CD4-positive, alpha-beta memory T cell (primary cell): ENCODE measurements around the gene BTG4. TPM values are rescaled to one million over a fixed set of nuclear protein-coding genes. Genes with fewer than 3 reads are reported as not detected.

Experiments
- CTCF ChIA-PET: fragments of 350-600 bp; sonication (Branson Sonifier 250); formaldehyde crosslinking; loops from one replicate; lab custom pipeline; 2021; ENCODE audit warnings: inconsistent platforms; ENCODE audit not compliant: partially characterized antibody; lab: Charles Lee
- POLR2A ChIA-PET: fragments of 350-600 bp; sonication (Branson Sonifier 250); formaldehyde crosslinking; loops from one replicate; lab custom pipeline; 2021; ENCODE audit not compliant: partially characterized antibody; lab: Charles Lee
- DNase-seq, 5 donors: peaks; one replicate each; pipeline versions ENCODE4 v3.0.0 to v3.0.0-alpha.2; 2020 to 2022; ENCODE audit warnings: mixed read lengths in 1 of 5
- H3K27ac ChIP-seq: one replicate; pipeline ENCODE4 v1.7.0; 2013; ENCODE audit warnings: low read depth, low read length
- H3K27me3 ChIP-seq: 2 replicates; pipeline ENCODE4 v1.7.0; 2013; ENCODE audit warnings: mild to moderate bottlenecking, low read length, moderate library complexity; ENCODE audit not compliant: insufficient read depth
- H3K36me3 ChIP-seq: 2 replicates; pipeline ENCODE4 v1.7.0; 2013; ENCODE audit warnings: mild to moderate bottlenecking, low read length, moderate library complexity; ENCODE audit not compliant: insufficient read depth
- H3K4me1 ChIP-seq: 2 replicates; pipeline ENCODE4 v1.7.0; 2013; ENCODE audit warnings: mild to moderate bottlenecking, low read length, moderate library complexity; ENCODE audit not compliant: insufficient read depth
- H3K4me3 ChIP-seq, 2 donors: one replicate each; pipeline ENCODE4 v1.7.0; 2013; ENCODE audit warnings: low read length in 2 of 2, mild to moderate bottlenecking in 1 of 2
- H3K9me3 ChIP-seq, 2 donors: one replicate each; pipeline ENCODE4 v1.7.0; 2013; ENCODE audit warnings: low read length in 2 of 2, control low read depth in 1 of 2; ENCODE audit not compliant: control insufficient read depth in 1 of 2
- H3K27ac Mint-ChIP-seq, 7 donors: one replicate each; pipeline ENCODE4 v1.8.0; 2020 to 2021; ENCODE audit warnings: mixed read lengths in 7 of 7, mild to moderate bottlenecking in 6 of 7, inconsistent platforms in 3 of 7, moderate library complexity in 3 of 7
- H3K27me3 Mint-ChIP-seq, 2 donors: one replicate each; pipeline ENCODE4 v1.8.0; 2020 to 2021; ENCODE audit warnings: mixed read lengths in 2 of 2
- H3K36me3 Mint-ChIP-seq, 2 donors: one replicate each; pipeline ENCODE4 v1.8.0; 2020 to 2021; ENCODE audit warnings: mixed read lengths in 2 of 2, inconsistent platforms in 1 of 2, mild to moderate bottlenecking in 1 of 2
- H3K4me1 Mint-ChIP-seq, 4 donors: one replicate each; pipeline ENCODE4 v1.8.0; 2020 to 2021; ENCODE audit warnings: mixed read lengths in 4 of 4, mild to moderate bottlenecking in 1 of 4
- H3K4me3 Mint-ChIP-seq, 8 donors: one replicate each; pipeline ENCODE4 v1.8.0; 2020 to 2021; ENCODE audit warnings: mixed read lengths in 8 of 8, mild to moderate bottlenecking in 7 of 8, moderate library complexity in 6 of 8, inconsistent platforms in 3 of 8
- H3K9me3 Mint-ChIP-seq, 8 donors: one replicate each; pipeline ENCODE4 v1.8.0; 2020 to 2021; ENCODE audit warnings: mixed read lengths in 8 of 8, mild to moderate bottlenecking in 5 of 8, inconsistent platforms in 3 of 8, moderate library complexity in 1 of 8
- intact Hi-C: fragments of 100-400 bp; cut with micrococcal nuclease; formaldehyde crosslinking; loops from one replicate; pipeline ENCODE4 v1.15.1; 2023
- polyA plus RNA-seq, 2 donors: library from polyadenylated mRNA; unstranded; fragments of 300-500 nt; fragmentation: Illumina TruSeq; gene quantifications; one replicate each; pipeline ENCODE4 v1.2.3, GENCODE V29; 2021
- total RNA-seq, 2 experiments: library from RNA; stranded (reverse); gene quantifications; one replicate each; pipeline ENCODE4 v1.2.3, GENCODE V29; 2021

Gene BTG4
- total and polyA plus RNA-seq, 4 experiments from 2014 or later = not detected

DNA sequence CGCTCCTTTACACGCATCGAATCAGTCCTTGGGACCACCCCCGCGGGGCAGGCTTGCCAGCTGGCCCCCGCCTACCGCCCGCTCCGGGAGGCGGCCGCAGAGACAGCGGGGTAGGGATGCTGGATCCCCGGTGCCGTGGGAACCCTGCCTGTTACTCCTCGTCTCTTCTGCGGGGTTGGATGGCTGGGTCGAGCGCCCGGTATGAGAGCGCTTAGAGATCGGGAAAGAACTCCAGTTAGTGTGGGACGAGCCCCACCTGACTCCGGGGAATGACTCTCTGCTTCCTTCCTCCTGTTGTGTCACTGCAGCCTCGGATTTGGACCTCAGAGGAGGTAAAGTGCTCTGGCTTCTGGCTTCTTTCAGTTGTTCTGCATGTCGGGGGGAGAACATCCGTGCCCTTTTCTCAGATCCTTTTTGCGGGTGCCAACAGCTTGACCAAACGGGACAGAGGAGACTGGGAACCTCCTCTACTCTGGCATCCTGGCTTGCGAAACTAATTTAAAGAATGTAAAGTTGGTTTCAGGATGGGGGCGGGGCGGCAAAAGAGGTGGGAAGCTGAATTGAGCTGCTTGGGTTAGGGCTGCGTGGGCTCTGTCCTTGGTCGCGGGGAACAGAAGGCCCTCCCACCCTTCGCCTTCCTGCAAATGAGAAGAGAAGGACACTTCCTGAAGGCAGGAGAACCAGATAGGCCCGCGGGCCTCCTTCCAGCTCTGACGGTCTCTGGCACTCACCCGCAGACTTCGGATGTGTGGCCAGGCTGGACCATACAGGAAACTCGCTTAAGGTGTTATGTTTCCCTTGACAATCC lies 29.3 kb upstream of the BTG4 start:
- peaks cover 0 to 3% (median 0%) of the 10 kb centered on the region in 8 donors for H3K9me3 Mint-ChIP-seq
- peaks cover 51 to 65% of the 10 kb centered on the region in 2 donors for H3K27me3 Mint-ChIP-seq
- H3K27ac Mint-ChIP-seq = peak overlapping the region in 2 of 7 donors; percentile 29 to 67
- H3K4me1 Mint-ChIP-seq = peaks cover 5 to 18% (median 10%) of the 10 kb centered on the region in 4 donors
- ChIA-PET CTCF (no interaction called here), POLR2A (no interaction called here)
- intact Hi-C loops = no loop called here
- Histone ChIP-seq H3K27ac (no peak overlapping the region), H3K27me3 (peaks cover 34% of the 10 kb centered on the region), H3K36me3 (no peaks in the 10 kb centered on the region), H3K4me1 (peaks cover 21% of the 10 kb centered on the region), H3K4me3 (peak overlapping the region in 1 of 2 donors; percentile 18), H3K9me3 (no peaks in the 10 kb centered on the region)
- peak overlapping the region; percentile 42 to 88 (median 76) for H3K4me3 Mint-ChIP-seq
- DNase-seq = no peak
- H3K36me3 Mint-ChIP-seq = no peaks in the 10 kb centered on the region

DNA sequence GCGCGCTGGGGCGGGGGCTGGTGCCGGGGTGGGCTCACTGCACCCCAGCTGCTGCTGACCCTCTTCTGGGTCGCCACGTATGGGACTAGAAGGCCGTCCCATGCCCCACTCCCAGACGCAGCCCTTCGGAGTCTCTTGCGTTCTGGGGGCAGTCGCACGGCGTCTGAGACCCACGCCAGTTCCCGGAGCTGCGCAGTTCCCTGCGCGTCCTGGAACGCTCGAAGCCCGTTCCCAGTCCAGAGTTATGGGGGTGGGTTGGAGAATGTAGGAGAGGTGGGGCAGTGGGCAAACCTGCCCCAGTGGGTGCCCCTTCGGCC lies 28.7 kb upstream of the BTG4 start:
- peaks cover 0 to 3% (median 0%) of the 10 kb centered on the region in 8 donors for H3K9me3 Mint-ChIP-seq
- intact Hi-C loops = no loop called here
- Histone ChIP-seq H3K27ac (no peak overlapping the region), H3K27me3 (peaks cover 34% of the 10 kb centered on the region), H3K4me1 (peaks cover 21% of the 10 kb centered on the region), H3K9me3 (no peaks in the 10 kb centered on the region), H3K4me3 (peak overlapping the region in 1 of 2 donors; percentile 18), H3K36me3 (no peaks in the 10 kb centered on the region)
- H3K27me3 Mint-ChIP-seq = peaks cover 54 to 67% of the 10 kb centered on the region in 2 donors
- no peak overlapping the region for H3K27ac Mint-ChIP-seq
- no peaks in the 10 kb centered on the region for H3K36me3 Mint-ChIP-seq
- peak overlapping the region in 5 of 8 donors; percentile 4 to 75 (median 11) for H3K4me3 Mint-ChIP-seq
- POLR2A ChIA-PET = no interaction called here
- DNase-seq = no peak
- H3K4me1 Mint-ChIP-seq = peaks cover 5 to 18% (median 10%) of the 10 kb centered on the region in 4 donors
- CTCF ChIA-PET = no interaction called here

DNA sequence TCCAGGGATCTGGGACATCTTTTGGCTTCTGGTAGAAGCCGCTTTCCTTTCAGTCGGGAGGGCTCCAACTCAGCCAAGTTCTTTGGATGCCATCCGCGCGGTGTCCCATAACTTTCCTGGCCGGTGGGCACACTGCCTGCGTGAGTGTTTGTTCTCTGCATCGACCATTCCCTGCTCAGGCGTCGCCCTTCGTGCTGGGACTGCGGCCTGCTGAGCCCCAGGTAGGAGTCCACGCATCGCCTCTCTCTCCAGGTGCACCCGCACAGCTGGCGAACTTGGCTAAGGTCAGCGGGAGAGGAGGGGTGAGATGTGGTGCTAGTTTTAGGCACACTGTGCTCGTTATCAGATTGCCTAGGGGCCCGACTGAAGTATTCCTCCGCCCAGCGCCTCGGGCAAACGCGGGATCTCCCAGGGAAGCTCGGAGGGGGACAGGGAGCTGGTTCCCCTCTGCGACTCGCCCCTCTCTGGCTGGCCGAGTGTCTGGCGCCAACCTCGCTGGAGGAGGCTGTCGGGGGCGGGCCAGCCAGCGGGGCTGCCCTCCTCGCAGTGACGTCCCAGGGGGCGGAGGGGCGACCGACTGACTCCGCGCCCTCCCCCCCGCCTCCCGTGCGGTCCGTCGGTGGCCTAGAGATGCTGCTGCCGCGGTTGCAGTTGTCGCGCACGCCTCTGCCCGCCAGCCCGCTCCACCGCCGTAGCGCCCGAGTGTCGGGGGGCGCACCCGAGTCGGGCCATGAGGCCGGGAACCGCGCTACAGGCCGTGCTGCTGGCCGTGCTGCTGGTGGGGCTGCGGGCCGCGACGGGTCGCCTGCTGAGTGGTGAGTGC lies 28.1 kb upstream of the BTG4 start, which contains the start of gene LAYN:
TSS of gene LAYN (plus strand) at position 607 of the 823 bp plus-strand sequence. CDS start at position 731, 124 bp downstream.
- Histone ChIP-seq H3K4me1 (peaks cover 21% of the 10 kb centered on the region), H3K27me3 (peaks cover 34% of the 10 kb centered on the region), H3K36me3 (no peaks in the 10 kb centered on the region), H3K27ac (no peak within 1 kb of the TSS), H3K4me3 (peak within 1 kb of the TSS in 1 of 2 donors; percentile 18), H3K9me3 (no peaks in the 10 kb centered on the region)
- ChIA-PET POLR2A (no interaction called here), CTCF (no interaction called here)
- Mint-ChIP-seq H3K4me3 (peak within 1 kb of the TSS; percentile 42 to 88 (median 76)), H3K36me3 (no peaks in the 10 kb centered on the region), H3K4me1 (peaks cover 5 to 18% (median 10%) of the 10 kb centered on the region in 4 donors), H3K9me3 (peaks cover 0 to 3% (median 0%) of the 10 kb centered on the region in 8 donors), H3K27me3 (peaks cover 54 to 67% of the 10 kb centered on the region in 2 donors), H3K27ac (peak within 1 kb of the TSS in 2 of 7 donors; percentile 29 to 67)
- DNase-seq = no peak
- intact Hi-C loops = no loop called here

DNA sequence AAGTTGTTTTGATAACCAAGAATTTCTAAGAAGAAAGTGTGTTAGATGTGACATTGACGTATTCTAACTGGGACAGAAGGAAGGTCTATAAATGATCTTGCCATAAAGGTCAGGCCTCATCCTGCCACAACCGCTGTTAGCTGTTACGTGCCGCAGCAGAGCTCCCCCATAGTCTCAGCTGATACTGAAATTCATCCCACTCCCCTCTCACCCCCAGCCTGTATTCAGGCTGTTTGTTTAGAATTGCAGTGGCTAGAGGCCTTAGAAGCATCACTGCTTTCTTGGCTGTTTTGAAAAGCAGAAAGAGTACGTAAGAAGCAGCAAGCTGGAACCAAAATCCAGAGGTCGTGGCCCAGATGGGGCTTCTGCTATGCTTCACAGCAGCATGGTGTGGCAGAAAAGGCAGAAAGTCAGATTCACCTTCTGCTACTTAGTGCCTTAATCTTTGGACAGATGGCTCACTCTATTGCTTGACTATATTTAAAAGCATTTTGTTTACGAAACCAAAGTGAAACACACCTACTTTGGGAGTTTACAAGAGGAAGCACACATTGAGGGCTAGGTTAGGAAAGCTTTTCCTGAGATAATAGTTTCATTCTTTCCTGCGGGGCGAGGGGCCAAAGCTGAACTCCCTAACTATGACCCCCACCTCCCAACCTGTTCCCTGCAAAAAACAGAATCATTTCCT lies 27.4 kb upstream of the BTG4 start:
- peaks cover 36% of the 10 kb centered on the region for H3K27me3 ChIP-seq
- H3K9me3 ChIP-seq = no peaks in the 10 kb centered on the region
- CTCF ChIA-PET = no interaction called here
- DNase-seq = no peak
- H3K4me1 Mint-ChIP-seq = peaks cover 5 to 18% (median 10%) of the 10 kb centered on the region in 4 donors
- peaks cover 0 to 3% (median 0%) of the 10 kb centered on the region in 8 donors for H3K9me3 Mint-ChIP-seq
- no peak overlapping the region for H3K27ac Mint-ChIP-seq
- no peaks in the 10 kb centered on the region for H3K36me3 ChIP-seq
- H3K4me3 ChIP-seq = no peak overlapping the region
- H3K4me3 Mint-ChIP-seq = peak overlapping the region in 6 of 8 donors; percentile 27 to 69 (median 56)
- H3K4me1 ChIP-seq = peaks cover 21% of the 10 kb centered on the region
- peaks cover 55 to 70% of the 10 kb centered on the region in 2 donors for H3K27me3 Mint-ChIP-seq
- no peaks in the 10 kb centered on the region for H3K36me3 Mint-ChIP-seq
- intact Hi-C loops = no loop called here
- POLR2A ChIA-PET = no interaction called here
- H3K27ac ChIP-seq = no peak overlapping the region

DNA sequence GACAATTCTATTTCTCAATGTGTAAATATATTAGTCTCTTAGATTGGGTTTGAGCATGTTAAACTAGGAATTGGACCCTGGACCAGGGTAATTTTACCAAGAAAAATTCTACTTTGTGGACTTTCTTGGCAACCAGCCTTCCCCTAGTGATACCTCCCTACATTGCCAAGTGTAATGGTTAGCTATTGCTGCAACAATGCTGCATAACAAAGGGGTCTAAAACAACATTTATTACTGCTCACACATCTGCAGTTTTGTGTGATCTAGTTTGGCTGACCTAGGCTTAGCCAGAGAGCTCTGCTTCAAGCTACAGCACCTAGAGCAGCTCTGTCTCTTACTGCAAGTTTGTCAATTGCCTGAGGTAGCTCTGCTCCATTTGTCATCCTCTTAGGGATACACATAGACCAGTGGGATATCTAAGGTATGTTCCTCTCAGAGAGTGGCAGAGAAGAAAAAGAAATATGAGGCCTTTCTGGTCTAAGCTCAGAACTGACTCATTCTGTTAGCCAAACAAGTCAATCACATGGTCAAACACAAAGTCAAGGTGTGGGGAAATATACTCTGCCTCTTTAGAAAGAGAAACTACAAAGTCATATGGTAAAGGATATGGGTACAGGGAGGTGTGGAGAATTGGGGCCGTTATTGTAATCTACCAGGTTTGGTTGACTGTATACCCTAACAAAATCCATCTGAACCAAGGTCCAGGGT lies 26.4 kb upstream of the BTG4 start:
- ChIA-PET CTCF (no interaction called here), POLR2A (no interaction called here)
- H3K9me3 ChIP-seq = no peaks in the 10 kb centered on the region
- Mint-ChIP-seq H3K36me3 (no peaks in the 10 kb centered on the region), H3K27ac (no peak overlapping the region), H3K4me1 (peaks cover 5 to 18% (median 10%) of the 10 kb centered on the region in 4 donors), H3K27me3 (peaks cover 50 to 69% of the 10 kb centered on the region in 2 donors), H3K4me3 (peak overlapping the region in 1 of 8 donors; percentile 48), H3K9me3 (peaks cover 0 to 3% (median 0%) of the 10 kb centered on the region in 8 donors)
- no peak for DNase-seq
- H3K4me1 ChIP-seq = peaks cover 21% of the 10 kb centered on the region
- peaks cover 30% of the 10 kb centered on the region for H3K27me3 ChIP-seq
- no peak overlapping the region for H3K4me3 ChIP-seq
- intact Hi-C loops = no loop called here
- H3K27ac ChIP-seq = no peak overlapping the region
- no peaks in the 10 kb centered on the region for H3K36me3 ChIP-seq

DNA sequence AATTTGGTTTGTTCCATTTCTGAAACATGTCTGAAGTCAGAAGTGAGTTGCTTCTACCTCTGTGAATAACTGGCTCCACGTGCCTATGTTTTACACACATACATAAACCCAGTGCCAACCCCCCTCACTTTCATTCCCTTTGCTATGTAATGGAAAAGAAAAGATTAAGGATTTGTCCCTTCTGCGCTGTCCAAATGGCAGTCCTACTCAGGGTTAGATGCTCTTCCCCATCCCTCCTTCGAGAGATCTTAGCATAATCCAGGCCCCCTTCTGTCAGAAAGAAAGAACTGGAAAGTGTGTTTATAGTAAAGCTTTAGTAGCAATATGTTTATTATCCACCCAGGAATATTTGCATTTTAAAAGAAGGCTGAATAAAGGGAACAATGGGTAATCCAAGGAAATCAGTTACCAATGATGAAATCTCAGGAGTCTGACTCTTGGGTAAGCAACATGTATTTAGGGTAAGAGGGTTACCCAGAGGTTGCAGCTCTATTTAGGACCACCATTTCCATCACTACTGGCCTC lies 25.2 kb upstream of the BTG4 start:
- no peaks in the 10 kb centered on the region for H3K36me3 Mint-ChIP-seq
- Histone ChIP-seq H3K4me3 (no peak overlapping the region), H3K36me3 (no peaks in the 10 kb centered on the region), H3K9me3 (no peaks in the 10 kb centered on the region), H3K27me3 (peaks cover 30% of the 10 kb centered on the region), H3K4me1 (peaks cover 21% of the 10 kb centered on the region), H3K27ac (no peak overlapping the region)
- POLR2A ChIA-PET = no interaction called here
- H3K4me3 Mint-ChIP-seq = no peak overlapping the region
- H3K27me3 Mint-ChIP-seq = peaks cover 42 to 59% of the 10 kb centered on the region in 2 donors
- peaks cover 0 to 3% (median 0%) of the 10 kb centered on the region in 8 donors for H3K9me3 Mint-ChIP-seq
- no peak overlapping the region for H3K27ac Mint-ChIP-seq
- no peak for DNase-seq
- intact Hi-C loops = no loop called here
- peaks cover 3 to 18% (median 9%) of the 10 kb centered on the region in 4 donors for H3K4me1 Mint-ChIP-seq
- CTCF ChIA-PET = no interaction called here
